Stimulated activated CD4-positive, alpha-beta T cell treated with anti-CD3 and anti-CD28 coated beads, Interleukin-1b, Interleukin-23, amount 100 ng/mL, for 24 hours (primary cell): ENCODE data around the gene RAP1GAP2.
"Not testable (repeated sequence)": the region's sequence is repeated elsewhere in the genome, so short reads cannot be mapped to it uniquely, and the experiment has no call there.

Experiments used
- DNase-seq, 4 experiments: peaks; one replicate each; pipeline ENCODE4 v3.0.0-alpha.2; 2020; ENCODE audit warnings: low read depth in 4 of 4, low spot score in 1 of 4

The RAP1GAP2 gene

DNA sequence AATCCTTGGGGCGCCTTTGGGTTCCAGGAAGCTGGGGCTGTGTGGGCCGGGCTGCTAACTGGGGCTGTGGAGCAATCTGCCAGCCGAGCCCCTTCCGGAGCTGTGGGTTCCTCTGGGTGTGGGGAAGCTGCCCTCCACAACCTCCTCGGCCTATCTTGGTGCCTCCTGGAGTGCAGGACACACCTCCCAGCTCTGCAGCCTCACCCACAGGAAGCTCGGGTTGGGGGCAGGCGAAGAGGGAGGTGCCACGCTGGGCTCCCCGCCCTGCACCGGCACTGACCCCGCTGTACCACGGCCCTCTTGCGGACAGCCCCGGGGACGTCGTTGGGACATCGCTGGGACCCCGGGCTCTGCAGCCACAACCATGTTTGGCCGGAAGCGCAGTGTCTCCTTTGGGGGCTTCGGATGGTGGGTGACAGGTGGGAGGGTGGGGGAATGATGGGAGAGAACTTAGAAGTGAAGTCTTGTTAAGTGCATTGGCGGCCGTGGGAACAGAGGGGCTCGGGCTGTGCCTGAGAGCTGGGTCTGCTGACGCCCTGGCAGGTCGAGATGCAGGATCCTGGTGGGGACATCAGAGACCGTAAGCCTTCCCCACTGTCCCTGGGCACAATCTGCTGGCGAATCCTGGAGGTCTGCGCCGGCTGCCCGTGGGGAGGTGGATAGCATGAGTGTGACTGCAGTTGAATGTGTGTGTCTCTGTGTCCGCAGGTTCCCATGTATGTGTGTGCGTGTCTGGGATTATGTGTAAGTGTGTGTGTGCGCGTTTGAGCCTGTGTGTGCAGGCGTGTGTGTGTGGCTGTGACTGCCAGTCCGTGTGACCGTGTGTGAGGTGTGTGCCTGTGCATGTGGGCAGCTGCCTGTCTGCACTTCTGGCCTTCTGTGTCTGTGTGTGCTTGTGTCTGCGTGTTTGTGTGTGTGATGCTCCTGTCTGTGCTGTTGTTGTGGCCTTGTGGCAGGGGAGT is at the start of gene RAP1GAP2:
TSS of gene RAP1GAP2 (plus strand) at position 275 of the 962 bp plus-strand sequence. CDS start at position 365, 90 bp downstream.
- peak in 2 of 4 experiments; percentile 35 to 40 for DNase-seq

- DNase-seq: no peak
These were observed 47.0 kb upstream of the RAP1GAP2 start, which contains the start of gene CCDC92B for GRCh38 chr17:2749058-2749783. Gene CCDC92B (minus strand): TSS chr17:2749652. CDS start chr17:2735145, 14,507 bp downstream.

- peak; percentile 45 to 67 (median 52) for DNase-seq
These were observed 46.5 kb upstream of the RAP1GAP2 start for GRCh38 chr17:2749784-2750181.

GRCh38 chr17:2750721-2751120 is 45.5 kb upstream of the RAP1GAP2 start:
- DNase-seq: no peak

DNA sequence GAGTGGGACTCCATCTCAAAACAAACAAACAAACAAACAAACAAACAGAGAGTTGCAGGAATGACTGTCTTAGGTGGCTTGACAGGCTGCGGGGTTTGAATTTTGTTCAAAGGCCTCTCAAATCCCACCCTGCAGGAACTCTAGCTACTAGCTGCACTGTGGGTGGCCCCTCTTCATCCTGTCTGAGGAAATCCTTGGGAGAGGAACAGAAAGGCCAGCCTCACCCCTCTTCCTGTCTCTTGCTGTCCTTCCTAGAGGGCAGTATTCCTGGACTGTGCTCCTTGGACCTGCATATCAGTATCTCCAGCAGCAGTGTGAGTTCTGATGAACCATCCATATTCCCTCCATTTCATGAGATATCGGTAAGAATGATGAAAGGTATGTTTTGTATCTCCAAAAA is 44.7 kb upstream of the RAP1GAP2 start:
- DNase-seq: no peak

GRCh38 chr17:2755891-2756724 is 40.1 kb upstream of the RAP1GAP2 start:
- no peak for DNase-seq

- DNase-seq: no peak
These were observed 37.4 kb upstream of the RAP1GAP2 start for GRCh38 chr17:2758870-2759269.

DNA sequence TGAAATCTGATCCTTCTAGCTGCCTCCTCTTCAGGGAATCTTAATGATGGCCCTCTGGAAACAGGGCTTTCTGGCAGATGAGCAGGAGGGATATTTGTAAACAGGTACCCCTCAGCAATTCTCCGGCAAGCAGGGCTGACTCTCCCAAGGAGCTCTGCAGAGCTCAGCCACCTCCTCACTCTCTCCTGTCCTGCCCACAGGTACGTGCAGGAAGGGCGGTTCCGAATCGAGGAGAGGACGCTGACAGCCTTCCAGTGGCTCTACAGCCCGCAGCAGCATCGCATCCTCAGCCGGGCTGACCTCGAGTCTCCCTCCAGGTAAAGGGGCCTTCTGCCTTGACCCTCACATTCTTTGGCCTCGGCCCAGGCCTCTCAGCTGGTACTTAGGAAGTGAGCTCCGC is 26.1 kb upstream of the RAP1GAP2 start:
- no peak for DNase-seq

DNA sequence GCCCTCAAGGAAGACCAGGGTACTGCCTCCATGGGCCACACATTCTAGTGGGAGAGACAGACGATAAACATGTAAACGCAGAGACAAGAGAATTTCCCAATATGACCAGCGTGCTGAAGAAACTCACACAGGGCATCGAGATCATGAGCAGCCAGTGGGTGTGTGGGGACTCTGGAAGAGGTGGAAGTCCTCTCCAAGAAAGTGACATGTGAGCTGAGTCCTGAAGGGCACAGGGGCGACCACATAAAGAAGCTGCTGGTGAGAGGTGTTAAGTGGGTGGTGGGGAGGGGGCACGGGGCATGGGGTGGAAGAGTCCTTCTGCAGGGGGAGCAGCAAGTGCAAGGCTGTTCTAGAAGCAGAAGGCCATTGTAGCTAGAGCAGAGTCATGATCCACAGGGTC is 21.0 kb upstream of the RAP1GAP2 start:
- no peak for DNase-seq

GRCh38 chr17:2776589-2777241 is 19.5 kb upstream of the RAP1GAP2 start:
- no peak for DNase-seq

DNA sequence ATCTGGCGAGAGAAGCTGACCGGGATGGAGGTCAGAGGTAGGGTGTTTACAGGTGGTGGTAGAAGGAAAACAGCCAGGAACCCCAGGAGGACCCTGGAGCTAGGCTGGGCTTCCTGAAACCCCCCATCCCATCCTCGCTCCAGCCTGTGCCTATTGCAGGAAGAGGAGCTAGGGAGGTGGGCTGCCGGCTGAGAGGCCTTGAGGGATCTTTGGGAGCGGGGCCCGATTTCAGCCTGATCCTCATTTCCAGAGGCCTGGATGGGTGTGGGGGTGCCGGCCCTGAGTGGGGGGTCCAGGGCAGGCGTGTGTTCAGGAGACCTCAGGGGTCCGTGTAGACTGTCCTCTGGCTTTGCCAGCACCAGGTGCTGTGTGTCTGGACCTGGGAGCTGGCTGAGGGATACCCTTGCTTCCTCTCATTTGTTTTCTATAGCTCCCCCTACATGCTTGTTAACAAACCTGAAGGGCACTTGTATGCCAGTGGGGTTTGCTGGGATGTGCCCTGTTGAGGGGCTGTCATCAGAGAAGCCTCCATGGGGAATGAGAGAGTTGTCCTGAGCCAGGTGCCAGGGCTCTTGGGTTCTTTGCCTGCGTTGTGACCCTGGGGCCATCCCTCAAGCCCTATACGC is 18.9 kb upstream of the RAP1GAP2 start:
- no peak for DNase-seq

DNA sequence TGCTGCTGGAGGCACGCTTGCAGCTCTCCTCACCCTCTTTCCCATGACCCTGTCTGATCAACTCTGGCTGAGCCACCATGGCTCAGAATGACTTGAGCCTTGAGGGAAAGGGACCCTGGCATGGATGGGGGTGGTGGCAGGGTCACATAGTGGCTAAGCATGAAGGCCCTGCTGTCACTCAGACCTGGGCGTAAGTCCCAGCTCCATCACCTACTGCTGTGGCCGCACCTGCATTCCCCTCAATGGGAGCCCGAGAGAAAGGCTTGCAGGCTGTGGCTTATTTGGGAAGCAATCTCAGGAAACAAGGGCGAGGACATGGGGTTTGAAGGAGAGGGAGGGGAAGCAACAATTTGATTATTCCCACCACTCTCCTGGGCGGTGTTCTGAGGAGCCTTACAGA is 17.7 kb upstream of the RAP1GAP2 start:
- DNase-seq: no peak

- no peak for DNase-seq
These were observed 16.7 kb upstream of the RAP1GAP2 start for GRCh38 chr17:2779545-2779944.

DNA sequence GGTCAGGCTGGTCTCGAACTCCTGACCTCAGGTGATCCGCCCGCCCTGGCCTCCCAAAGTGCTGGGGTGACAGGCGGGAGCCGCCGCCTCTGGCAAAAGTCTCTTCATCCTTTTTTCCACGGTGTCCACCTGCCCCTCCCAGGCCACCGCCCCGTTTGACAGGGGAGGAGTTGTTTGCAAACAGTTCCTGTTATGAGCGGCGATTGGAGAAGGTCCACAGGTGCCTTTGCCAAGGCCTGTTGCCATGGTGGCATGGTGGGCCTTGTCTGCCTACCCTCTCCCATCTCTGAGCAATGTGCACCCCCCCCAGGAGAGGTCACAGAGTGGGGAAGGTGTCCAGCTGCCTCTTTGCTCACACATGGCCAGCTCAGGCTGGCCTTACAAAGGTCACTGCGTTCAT is 16.0 kb upstream of the RAP1GAP2 start:
- DNase-seq: no peak

DNA sequence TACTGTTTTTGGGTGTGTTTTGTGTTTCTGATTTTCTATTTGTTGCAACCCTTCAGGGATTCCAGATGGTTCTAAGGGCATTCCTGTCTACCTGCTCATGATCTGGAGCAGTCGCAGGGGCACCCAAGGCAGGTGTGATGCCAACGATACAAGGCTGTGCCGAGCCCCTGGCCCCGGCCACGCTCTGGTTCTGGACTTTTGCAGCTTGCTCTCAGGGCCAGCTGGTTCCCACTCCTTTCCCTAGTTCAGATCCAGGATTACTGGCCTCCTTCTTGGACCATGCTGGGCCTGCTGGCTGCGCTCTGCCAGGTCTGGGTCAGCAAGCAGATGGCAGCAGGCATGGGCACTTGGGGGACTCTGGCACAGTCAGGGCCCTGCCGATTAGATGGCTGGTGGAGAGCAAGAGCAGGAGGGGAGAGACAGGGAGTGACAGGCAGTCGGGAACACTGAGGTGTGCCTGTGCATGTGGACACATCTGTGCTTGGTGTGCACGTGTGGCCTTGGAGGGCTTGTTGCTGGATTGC is 15.2 kb upstream of the RAP1GAP2 start:
- no peak for DNase-seq

GRCh38 chr17:2781598-2781997 is 14.6 kb upstream of the RAP1GAP2 start:
- not testable (repeated sequence) for DNase-seq

DNA sequence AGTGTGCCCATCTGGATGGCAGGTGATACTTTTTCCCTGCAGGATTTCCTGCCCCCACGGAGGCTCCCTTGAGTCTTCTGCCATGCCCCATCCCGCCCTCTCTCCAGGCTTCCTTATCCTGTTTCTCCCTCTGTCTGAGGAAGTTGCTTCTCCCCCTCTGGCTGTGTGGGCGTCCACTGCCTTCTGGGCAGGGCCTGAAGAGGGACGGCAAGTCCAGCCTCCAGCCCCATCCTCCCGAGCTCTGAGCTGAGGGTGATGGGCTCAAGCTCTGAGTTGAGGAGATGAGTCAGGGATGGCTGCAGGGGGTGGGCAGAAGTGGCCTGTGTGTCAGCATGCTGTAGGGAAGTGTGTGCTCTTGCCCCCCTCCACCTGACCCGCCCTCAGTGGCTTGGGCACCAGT is 14.2 kb upstream of the RAP1GAP2 start:
- no peak for DNase-seq

GRCh38 chr17:2783310-2784030 is 12.8 kb upstream of the RAP1GAP2 start:
- no peak for DNase-seq

DNA sequence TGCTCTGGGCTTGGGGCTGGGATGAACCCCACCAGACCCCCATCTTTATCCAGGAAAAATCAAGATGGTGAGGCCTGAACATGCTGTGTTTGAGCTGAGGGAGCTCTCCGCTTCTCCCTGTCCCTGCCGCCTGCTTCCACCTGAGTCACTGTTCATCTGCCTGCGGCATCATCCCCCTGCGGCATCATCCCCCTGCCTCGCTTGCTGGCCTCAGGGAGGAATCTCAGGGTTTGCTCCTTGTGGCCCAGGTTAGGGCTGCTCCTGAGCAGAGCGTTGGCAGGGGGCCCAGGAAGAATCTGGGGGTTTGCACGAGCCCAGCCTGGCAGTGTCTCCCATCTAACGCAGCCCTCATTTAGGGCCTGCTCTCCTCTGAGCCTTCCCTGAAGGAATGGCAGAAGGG is 11.4 kb upstream of the RAP1GAP2 start:
- no peak for DNase-seq
